Activated gamma-delta T cell treated with anti-CD3 and anti-CD28 coated beads, Interleukin-2, amount 50 U/mL, for 16 hours (primary cell): ENCODE data around the gene SLC6A5.
"Not testable (repeated sequence)": the region's sequence is repeated elsewhere in the genome, so short reads cannot be mapped to it uniquely, and the experiment has no call there.

Experiments
- DNase-seq: peaks from one replicate; pipeline ENCODE4 v3.0.0-alpha.2; 2020; ENCODE audit warnings: low read depth

Gene SLC6A5

DNA sequence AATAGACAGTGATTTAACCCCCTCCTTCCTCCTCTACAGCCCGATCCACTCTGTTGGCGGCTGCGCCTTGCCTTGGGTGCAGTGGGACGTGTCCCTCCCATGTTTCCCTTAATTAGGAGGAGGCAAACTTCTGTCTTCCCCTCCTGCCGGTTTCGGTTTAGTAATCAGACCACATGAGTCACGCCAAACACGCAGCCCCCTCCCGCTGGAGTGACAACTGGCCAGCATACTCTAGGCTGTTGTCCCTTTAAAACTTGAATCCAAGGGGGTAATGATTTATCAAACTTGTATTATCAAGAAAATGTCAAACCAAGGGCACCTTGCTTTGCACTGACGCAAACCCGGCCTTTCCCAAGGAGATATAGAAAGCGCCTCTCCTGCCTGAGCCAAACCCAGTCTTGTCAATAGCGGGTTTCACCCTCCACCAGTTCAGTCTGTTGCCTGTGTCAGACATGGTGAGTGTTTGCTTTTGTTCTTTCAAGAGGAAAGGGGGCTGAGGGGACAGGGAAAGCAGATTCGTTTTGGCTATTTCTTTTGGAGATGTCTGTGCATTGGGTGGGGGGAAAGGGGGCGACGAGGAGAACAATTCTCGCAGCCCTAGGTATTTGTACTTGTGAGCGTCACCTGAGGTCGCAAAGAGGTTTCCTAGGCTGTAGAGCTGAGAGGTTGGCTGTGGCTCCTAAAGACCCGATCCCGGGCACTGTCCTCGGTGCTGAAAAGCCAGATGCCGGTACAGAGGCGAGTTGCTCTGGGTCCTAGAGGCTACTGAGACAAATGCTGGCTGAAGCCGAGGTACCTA lies at the start of gene SLC6A5:
TSS of gene SLC6A5 (plus strand) at position 388 of the 799 bp plus-strand sequence. CDS start at position 453, 65 bp downstream.
- DNase-seq, result no peak

DNA sequence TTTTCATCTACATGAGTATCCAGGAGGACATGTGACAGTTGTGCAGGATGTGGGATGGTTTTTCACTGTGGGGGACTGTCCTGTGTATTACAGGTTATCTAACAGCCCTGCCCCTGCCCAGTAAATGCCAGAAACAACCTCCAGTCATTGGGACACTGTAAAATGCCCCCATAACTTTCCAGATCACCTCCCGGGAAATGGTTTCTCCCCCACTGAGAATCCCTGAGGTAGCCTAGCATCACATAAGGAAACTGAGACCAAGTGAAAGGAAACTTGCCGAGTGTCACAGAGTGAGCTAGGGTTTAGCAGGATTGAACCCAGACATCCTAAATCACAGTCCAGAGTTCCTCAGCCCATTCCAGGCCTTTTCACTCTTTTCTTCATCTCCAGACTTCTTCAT lies 48.3 kb upstream of the SLC6A5 start:
- no peak for DNase-seq

DNA sequence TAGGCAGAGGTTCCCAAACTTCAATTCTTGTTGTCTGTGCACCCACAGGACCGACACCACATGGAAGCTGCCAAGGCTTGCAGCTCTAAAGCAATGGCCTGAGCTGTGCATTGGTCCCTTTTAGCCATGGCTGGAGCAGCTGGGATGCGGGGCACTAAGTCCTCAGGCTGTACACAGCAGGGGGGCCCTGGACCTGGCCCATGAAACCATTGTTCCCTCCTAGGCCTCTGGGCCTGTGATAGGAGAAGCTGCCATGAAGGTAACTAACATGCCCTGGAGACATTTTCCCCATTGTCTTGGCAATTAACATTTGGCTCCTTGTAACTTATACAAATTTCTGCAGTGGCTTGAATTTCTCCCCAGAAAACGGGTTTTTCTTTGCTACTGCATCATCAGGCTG lies 43.6 kb upstream of the SLC6A5 start:
- no peak for DNase-seq

DNA sequence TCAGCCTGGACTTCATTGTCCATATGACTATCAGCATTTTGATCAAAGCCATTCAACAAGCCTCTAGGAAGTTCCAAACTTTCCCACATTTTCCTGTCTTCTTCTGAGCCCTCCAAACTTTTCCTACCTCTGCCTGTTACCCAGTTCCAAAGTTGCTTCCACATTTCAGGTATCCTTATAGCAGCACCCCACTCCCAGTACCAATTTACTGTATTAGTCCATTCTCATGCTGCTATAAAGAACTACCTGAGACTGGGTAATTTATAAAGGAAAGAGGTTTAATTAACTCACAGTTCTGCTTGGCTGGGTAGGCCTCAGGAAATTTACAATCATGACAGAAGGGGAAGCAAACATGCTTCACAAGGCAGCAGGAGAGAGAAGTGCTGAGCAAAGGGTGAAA lies 43.0 kb upstream of the SLC6A5 start:
- DNase-seq, result not testable (repeated sequence)

DNA sequence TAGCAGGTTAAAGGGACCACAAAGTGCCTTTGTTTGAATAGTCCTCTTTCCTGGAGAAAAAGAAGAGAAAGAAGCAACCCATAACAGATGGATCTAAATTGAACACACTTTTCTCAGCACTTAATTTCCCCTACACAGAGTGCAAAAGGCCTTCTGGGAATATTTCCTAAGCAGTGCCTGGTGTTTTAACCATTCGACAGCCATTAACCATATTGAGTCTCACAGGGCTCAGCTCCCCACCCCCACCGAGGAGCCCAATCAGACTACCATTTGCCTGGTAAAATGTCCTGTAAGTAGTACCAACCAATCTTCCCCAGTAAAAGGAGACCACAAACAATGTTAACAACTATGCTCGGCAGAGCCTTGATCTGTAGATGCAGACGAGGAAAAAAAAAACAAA lies 40.7 kb upstream of the SLC6A5 start:
- no peak for DNase-seq

DNA sequence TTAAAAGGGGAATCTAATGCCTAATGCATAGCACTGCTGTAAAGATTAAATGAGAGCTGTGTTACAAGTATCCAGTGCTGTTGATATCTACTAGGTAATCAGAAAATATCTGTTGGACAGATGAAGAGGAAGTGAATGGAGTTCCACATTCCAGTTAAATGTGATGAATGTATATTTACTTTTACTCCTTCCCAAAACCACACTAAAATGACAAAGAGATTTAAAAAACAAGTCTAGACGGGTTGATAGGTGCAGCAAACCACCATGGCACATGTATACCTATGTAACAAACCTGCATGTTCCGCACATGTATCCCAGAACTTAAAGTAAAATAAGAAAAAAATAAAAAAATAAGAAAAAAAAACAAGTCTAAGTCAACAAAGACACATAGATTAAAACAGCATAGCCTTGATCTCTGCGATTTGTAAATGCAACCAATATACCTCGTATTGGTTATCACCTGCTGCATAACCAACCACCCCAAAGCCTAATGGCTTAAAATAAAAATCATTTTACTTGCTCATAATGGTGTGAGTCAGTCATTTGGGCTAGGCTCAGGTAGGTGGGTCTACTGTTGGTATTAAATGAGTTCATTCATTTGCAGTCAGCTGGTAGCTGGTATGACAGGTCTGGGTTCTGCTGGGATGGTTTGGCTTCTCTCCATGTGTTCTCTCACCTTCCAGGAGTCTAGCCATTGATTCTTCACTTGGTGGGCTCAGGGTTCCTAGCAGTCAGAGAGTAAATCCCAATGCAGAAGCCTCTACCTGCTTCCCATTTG lies 39.7 kb upstream of the SLC6A5 start:
- no peak for DNase-seq

DNA sequence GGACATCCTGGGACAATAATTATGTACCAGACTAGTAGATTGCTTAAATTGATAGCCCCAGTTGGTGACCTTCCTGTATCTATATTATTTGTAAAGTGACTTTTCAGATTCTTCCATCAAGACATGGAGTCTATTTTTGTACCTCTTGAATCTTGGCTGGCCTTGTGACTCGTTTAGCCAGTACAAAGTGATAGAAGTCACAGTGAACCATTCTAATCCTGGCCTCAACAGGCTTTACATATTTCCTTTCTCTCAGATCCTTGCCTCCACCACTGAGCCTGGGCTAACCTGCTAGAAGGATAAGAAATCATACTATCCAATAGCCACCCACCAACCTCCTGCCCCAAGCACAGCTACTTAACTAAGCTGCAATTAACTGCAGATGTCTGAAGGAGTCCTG lies 37.5 kb upstream of the SLC6A5 start:
- DNase-seq, result no peak

DNA sequence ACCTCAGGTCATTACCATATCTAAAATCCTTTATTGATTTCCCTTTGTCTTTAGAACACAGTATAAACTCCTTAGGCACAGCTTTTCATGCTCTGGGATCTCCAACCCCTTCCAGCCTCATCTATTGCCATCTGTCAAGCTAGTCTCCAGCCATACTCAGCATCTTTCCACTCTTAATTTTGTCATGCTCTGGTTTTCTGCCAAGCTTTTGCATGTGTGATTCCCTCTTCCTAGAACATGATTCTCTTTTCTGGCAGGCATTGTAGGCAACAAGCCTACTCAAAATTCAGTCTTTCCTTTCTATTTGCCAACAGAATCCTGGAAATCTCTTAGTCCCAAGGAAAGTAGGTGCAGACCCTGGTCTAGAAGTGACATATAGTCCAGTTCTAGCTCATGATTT lies 35.5 kb upstream of the SLC6A5 start:
- DNase-seq, result no peak

DNA sequence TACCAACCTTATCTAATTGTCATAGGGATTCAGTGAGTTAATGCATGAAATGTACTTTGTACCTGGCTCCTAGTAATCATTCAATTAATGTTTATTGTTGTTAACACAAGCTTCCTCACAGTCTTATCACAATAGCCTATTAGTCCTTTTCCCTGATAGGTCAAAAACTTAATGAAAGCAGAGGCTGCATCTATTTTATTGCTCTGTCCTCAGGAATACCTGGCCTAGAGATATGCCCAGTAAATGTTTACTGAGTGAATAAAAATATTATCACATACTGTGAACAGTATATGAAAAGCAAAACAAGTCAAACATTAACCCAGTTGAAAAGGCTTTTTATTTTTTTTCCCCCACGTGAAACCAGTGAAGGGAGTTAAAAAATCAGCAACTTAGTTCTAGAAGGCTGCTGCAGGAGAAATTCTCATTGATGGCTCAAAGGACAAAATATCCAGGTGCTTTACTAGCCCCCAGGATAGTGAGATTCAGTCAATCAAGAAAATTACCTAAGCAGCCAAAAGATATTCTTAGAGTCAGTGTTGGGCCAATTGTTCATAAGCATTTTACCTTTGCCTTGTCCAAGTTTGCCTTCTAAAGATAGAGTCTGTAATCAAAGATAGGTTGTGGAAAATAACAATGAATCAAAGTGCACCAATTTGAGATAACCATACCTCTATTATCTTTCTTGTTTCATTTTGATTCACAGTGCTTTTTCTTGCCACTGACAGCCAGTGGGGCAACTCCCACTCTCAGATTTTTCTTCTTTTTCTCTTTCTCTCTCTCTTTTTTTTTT lies 34.4 kb upstream of the SLC6A5 start:
- DNase-seq, result no peak

DNA sequence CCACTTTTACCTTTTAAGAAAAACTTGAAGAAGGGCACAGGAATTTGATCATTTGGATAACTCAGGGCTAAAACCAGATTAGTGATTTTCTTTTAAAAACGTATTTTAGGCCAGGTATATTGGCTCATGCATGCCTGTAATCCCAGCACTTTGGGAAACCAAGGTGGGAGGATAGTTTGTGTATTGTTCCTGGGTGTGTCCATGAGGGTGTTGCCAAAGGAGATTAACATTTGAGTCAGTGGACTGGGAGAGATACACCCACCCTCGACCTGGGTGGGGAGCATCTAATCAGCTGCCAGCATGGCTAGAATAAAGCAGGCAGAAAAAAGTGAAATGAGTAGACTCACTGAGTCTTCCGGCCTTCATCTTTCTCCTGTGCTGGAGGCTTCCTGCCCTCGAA lies 33.3 kb upstream of the SLC6A5 start:
- not testable (repeated sequence) for DNase-seq

DNA sequence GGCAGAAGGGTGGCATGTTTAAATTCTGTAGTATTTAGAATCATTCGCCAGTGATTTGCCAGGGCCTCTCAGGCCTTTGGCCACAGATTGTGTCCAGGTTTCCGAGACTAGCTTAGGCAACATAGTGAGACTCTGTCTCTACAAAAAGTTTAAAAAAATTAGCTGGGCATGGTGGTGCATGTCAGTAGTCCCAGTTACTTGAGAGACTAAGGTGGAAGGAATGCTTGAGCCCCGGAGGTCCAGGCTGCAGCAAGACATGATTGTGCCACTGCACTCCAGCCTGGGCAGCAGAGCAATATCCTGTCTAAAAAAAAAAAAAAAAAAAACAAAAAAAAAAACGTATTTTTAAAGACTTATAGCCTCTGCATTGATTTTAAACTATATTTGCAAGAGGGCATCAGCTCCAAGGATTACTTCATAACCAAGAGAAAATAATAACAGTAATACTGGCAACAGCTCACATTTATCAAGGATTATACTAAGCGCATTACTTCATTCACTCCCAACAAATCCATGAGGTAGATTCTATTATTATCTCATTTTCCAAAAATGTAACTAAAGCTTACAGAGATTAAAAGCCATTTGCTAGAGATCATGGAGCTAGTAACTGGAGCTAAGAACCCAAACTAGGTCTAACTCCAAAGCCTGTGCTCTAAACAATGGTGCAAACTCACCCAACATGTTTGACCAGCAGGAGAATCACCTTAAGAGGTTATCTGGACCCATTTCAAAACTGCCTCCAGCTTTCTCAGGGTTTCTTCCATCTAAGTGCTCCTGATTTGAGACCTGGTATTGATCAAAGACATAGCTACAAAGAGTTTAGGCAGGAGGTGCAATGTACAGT lies 32.6 kb upstream of the SLC6A5 start:
- DNase-seq, result no peak

DNA sequence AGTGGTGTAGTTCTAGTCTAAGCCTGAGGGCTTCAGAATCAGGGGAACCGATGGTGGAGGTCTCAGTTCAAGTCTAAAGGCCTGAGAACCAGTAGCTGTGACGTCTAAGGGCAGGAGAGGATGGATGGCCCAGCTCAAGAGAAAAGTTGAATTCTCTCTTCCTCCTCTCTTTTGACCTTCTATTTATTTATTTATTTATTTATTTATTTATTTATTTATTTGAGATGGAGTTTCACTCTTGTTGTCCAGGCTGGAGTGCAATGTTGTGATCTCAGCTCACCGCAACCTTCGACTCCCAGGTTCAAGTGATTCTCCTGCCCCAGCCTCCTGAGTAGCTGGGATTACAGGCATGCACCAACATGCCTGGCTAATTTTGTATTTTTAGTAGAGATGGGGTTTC lies 19.7 kb upstream of the SLC6A5 start:
- DNase-seq, result not testable (repeated sequence)

DNA sequence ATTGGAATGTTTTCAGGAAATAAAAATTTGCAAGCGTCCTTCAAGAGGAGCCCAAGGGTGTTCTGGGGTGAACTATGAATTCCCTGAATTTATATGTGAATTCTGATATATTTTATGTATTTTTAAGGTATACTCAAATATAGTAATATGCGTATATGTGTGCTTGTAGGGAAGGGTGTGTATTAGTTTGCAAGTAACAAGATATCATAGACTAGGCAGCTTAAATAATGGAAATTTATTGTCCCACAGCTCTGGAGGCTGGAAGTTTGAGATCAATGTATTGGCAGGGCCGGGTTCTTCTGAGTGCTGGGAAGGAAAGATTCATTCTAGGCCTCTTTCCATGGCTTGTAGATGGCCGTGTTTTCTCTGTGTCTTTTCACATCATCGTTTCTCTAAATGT lies 16.2 kb upstream of the SLC6A5 start:
- DNase-seq, result no peak

DNA sequence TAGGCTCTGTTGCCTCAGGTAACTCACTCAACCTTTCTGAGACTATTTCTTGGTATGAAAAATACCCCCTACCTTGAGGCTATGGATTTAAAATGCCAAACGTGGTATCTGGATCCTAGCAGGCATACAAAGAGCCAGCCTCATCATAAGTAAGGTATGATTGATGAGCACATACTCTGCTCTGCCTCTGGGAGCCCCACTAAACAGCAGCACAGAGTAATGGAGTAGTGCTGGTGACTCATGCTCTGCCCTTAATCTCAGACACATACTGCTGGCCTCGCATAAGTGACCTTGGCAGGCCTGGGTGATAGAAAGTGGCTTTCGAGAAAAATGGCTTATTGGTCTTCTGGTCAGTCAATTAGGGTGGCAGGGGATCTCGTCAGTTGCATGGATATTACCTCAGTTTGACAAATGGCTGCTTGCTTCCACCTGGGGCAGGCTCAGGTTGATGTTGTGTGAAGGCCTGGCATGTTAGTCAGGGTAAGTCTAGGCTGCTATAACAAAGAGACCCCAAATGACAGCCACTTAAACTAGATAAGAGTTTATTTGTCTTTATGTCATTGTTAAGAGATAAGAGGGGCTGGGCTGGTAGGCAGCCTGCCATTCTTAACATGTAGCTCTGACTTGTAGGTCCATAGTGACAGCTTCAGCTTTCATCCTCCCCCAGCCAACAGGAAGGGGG lies 15.2 kb upstream of the SLC6A5 start:
- DNase-seq, result no peak

DNA sequence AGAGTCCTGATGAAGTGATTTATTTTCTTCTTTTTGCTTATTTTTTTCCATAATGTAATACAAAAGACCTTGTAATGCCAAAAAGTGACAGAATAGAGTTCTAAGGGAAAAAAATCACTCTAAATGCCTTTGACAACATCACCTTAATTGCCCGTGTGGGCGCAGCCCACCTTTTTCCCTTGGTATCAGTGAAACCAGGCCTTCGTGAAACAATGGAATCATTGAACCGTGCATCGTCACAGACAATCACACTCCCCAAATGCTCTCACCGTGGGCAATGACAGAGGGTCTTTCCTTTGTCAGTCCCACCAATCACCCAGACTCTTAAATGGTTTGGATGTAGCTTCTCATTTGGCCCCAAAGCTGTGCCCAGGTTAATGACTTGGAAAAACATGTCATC lies 9.6 kb upstream of the SLC6A5 start:
- no peak for DNase-seq

DNA sequence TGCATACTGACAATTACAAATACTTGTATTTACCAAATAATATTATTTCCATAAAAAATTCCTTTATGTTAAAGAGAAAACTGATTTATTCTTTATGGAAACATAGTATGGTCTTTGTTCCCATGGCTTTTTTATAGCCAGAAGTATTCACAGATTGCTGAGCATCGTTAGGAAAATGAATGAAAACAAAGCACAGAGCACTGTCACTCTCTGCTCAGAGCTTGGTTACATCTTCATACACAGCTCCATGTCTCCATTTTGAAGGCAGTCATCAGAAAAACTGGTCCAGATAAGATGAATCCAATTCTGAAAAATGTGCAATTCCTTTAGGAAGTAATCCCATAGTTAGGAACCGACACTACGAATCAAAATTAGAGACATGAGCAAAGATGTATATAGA lies 9.0 kb upstream of the SLC6A5 start:
- no peak for DNase-seq

DNA sequence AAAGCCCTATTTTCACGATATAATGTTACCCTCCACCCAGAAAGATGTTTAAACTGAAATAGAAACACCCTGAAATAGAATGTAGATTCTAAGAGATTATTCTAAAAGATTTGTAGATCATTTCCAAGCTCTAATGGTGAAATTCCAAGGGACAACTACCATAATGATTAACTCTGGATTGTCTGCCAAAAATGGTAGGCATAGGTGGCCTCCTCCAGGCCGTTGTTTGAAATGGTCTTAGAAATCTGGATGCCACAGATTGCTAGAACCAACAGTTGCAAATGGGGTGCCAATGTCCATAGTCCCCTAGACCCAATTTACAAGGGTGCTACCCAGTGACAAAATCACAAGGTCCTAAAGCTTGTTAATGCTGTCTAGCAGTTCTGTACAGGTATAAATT lies 6.7 kb upstream of the SLC6A5 start:
- DNase-seq, result no peak

DNA sequence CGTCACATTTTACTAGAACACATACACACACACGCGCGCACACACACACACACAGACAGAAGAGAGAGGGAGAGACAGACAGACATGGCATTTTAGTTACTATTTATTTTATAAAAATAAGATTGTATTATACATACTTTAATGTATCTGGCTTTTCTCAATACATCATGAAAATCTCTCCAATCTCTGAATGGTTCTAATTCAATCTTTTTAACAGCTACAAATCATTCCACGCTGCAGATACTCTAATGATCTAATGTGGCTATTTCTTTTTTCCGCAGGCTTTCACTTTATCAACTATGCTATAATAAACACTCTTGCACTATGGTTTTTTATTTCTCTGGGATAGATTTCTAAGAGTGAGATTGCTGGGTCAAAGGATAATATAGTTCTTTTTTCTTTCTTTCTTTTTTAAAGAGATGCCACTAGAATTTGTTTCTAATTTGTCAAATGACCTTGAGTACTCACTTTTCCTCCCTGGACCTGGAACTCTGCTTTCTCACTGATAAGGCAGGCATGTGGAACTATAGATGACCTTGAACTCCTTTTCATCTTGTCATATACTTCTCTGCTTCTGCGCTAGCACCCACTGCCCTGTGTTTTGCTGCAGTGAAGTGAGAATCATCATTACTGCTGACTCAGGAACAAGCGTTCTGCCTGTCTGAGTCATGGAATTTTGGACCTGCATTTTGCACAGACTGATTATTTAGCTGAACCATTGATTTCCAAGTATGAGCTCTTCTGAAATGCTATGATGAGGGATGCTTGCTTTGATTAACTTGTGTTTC lies 4.9 kb upstream of the SLC6A5 start:
- no peak for DNase-seq

DNA sequence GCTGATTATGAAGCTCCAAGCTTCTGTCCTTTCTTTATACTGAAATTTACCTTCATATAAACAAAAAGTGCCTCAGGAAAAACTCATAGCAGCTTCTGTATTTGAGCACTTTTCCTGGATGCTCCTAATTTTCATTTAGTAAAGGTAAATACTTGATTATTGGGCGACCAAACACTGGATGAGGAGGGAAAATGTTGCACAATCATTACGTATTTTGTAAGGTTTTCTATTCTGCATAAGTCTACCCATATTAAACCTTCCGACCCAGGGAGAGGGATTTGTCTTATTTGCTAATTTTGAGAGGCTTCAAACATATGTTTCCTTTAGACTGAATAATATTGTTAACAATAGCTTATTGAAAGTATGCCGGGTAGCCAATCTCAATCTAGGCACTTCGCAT lies 4.3 kb upstream of the SLC6A5 start:
- no peak for DNase-seq
